Adrenal gland (tissue), 5 donors: ENCODE measurements around the gene ZNF335.

ENCODE experiments used
- POLR2A ChIP-seq, 2 donors: fragments of 450-650 bp; IDR thresholded peaks; one replicate each; pipeline ENCODE4 v1.6.1; 2017; ENCODE audit warnings: antibody characterized with exemption in 2 of 2, mild to moderate bottlenecking in 2 of 2, moderate library complexity in 1 of 2
- TF ChIP-seq, protein P1 (sequence below), 6 experiments: fragments of 450-650 bp in 4 of 6; fragments of 200-600 bp in 2 of 6; sonication (generic) in 1 of 6; IDR thresholded peaks; 1 replicate in 5 of 6; 2 replicates in 1 of 6; pipeline versions ENCODE4 v1.5.1 to v1.8.0; 2016 to 2021; ENCODE audit warnings: antibody characterized with exemption in 6 of 6, mild to moderate bottlenecking in 2 of 6, moderate library complexity in 1 of 6
- donor health status: DM: no; HTN: no; CAD: no.

DNA sequence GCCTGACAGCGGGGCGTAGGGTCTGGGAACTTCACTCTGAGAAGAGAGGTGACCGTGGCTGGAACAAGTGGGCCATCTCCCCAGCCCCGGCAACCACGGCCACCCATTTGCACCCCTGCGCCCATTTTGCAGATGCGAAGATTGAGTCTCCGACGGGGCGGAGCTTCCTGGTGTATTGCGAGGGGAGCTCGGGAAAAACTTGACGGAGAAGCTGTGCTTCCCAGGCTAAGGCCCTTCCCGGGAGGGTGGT is 653 bp downstream of the ZNF335 start:
- TF ChIP-seq, protein P1, sequence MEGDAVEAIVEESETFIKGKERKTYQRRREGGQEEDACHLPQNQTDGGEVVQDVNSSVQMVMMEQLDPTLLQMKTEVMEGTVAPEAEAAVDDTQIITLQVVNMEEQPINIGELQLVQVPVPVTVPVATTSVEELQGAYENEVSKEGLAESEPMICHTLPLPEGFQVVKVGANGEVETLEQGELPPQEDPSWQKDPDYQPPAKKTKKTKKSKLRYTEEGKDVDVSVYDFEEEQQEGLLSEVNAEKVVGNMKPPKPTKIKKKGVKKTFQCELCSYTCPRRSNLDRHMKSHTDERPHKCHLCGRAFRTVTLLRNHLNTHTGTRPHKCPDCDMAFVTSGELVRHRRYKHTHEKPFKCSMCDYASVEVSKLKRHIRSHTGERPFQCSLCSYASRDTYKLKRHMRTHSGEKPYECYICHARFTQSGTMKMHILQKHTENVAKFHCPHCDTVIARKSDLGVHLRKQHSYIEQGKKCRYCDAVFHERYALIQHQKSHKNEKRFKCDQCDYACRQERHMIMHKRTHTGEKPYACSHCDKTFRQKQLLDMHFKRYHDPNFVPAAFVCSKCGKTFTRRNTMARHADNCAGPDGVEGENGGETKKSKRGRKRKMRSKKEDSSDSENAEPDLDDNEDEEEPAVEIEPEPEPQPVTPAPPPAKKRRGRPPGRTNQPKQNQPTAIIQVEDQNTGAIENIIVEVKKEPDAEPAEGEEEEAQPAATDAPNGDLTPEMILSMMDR (IDR thresholded peaks at IDR 0.05) = no peak
- TF ChIP-seq POLR2A (IDR thresholded peaks at IDR 0.05) = peak in 1 of 2 donors; percentile 10
